ENCODE results near the gene OR5B2.
"Not testable (repeated sequence)": the region's sequence is repeated elsewhere in the genome, so short reads cannot be mapped to it uniquely, and the experiment has no call there.

The OR5B2 gene
- 0 to 0.20 reads per million in 2 donors for total RNA-seq

GRCh38 chr11:58428021-58428420 is at the start of gene OR5B2:
OR5B2 (minus strand) TSS chr11:58428121; CDS start chr11:58423261, 4,860 bp downstream.
- DNase-seq: no peak

- DNase-seq: no peak
Measured at GRCh38 chr11:58471892-58472291, 44.0 kb upstream of the OR5B2 start.

GRCh38 chr11:58466293-58466692 is 38.4 kb upstream of the OR5B2 start:
- DNase-seq: no peak

- no peak for DNase-seq
Measured at GRCh38 chr11:58465690-58466089, 37.8 kb upstream of the OR5B2 start.

GRCh38 chr11:58451585-58451984 is 23.7 kb upstream of the OR5B2 start:
- no peak for DNase-seq

- DNase-seq: no peak
Measured at GRCh38 chr11:58446294-58446693, 18.4 kb upstream of the OR5B2 start.

- DNase-seq: no peak
Measured at GRCh38 chr11:58444300-58444699, 16.4 kb upstream of the OR5B2 start.

- no peak for DNase-seq
Measured at GRCh38 chr11:58442136-58442535, 14.2 kb upstream of the OR5B2 start, which contains the start of gene OR5B12. OR5B12 (minus strand) TSS chr11:58442236; CDS start chr11:58440151, 2,085 bp downstream.

GRCh38 chr11:58438486-58438885 is 10.6 kb upstream of the OR5B2 start:
- no peak for DNase-seq

GRCh38 chr11:58434217-58434616 is 6.3 kb upstream of the OR5B2 start:
- no peak for DNase-seq

- no peak for DNase-seq
Measured at GRCh38 chr11:58433638-58434203, 5.8 kb upstream of the OR5B2 start.

GRCh38 chr11:58429273-58429672 is 1.4 kb upstream of the OR5B2 start:
- DNase-seq: no peak

GRCh38 chr11:58406774-58407173 is 21.1 kb downstream of the OR5B2 start, which contains the start of gene OR5B3:
OR5B3 (minus strand) TSS chr11:58406874; CDS start chr11:58403409, 3,465 bp downstream.
- no peak for DNase-seq

GRCh38 chr11:58399622-58400021 is 28.3 kb downstream of the OR5B2 start:
- DNase-seq: not testable (repeated sequence)

- DNase-seq: no peak
Measured at GRCh38 chr11:58395581-58395980, 32.3 kb downstream of the OR5B2 start.

- no peak for DNase-seq
Measured at GRCh38 chr11:58394195-58394594, 33.7 kb downstream of the OR5B2 start.

- no peak for DNase-seq
Measured at GRCh38 chr11:58392746-58393145, 35.2 kb downstream of the OR5B2 start.

- no peak for DNase-seq
Measured at GRCh38 chr11:58391879-58392278, 36.0 kb downstream of the OR5B2 start.

- DNase-seq: no peak
Measured at GRCh38 chr11:58390551-58391063, 37.3 kb downstream of the OR5B2 start.
